GM18519 (cell line): ENCODE data around the gene TRIP13.

Experiments used
- ATAC-seq: cut with Tn5 transposase; IDR thresholded peaks from one replicate; pipeline ENCODE4 v1.9.1; 2021; ENCODE audit warnings: mild to moderate bottlenecking, moderate library complexity; ENCODE audit not compliant: unreplicated experiment, low FRiP score

The TRIP13 gene

DNA sequence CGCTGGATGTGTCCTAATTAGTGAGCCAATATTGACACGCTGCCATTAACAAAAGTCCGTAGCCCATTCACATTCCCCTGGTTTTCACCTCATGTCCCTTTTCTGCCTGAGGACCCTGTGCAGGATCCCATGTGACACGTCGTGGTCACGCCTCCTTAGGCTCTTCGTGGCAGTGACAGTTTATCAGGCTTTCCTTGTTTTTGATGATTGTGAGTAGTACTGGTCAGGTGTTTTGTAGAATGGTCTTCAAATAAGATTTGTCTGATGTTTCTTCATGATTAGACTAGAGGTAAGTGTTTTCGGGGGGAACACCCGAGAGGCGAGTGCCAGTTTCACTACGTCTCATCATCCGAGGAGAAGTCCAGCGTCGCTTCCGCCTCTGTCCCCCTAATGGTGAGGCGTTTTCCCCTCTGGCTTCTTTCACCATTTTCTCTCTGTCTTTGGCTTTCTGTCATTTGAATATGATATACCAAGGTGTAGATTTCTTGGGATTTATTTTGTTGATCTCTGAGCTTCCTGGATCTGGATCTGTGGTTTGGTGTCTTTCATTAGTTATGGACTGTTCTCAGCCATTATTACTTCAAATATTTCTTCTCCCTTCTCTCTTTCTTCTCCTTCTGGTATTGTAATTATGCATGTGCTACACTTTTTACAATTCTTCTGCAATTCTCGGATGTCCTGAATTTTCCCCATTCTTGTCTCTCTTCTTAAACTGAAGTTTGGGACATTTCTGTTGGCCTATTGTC is 57.3 kb downstream of the TRIP13 start:
- no peak for ATAC-seq

DNA sequence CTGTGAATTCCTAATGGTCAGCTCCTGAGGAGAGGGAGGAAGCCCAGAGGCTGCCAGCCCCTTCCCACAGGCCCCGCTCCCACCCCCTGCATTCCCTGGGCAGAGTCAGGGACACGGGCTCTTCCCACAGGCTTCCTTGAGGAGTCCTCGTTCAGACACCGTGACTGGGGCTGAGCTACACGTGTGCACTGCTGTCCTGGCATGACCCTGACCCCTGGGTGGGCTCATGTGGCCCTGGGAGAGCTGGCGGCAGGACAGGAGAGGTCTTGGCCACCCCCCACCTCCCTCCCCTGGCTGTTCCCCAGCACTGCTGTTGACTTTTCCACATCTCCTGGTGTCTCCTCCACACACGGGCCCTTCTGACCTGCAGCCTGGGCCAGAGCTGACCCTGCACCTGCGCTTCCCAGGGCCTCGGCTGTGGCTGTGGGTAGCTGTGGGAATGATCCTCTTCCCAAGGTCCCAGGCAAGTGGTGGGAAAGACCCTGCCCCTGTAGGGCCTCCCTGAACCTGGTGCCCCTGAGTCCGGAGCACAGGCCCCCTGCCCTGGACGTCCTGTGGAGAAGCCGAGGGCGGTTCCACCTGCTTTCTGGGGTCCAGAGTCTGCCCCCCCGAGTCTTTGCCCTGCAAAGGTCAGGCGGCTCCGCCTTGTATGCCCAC is 59.4 kb downstream of the TRIP13 start:
- no peak for ATAC-seq

DNA sequence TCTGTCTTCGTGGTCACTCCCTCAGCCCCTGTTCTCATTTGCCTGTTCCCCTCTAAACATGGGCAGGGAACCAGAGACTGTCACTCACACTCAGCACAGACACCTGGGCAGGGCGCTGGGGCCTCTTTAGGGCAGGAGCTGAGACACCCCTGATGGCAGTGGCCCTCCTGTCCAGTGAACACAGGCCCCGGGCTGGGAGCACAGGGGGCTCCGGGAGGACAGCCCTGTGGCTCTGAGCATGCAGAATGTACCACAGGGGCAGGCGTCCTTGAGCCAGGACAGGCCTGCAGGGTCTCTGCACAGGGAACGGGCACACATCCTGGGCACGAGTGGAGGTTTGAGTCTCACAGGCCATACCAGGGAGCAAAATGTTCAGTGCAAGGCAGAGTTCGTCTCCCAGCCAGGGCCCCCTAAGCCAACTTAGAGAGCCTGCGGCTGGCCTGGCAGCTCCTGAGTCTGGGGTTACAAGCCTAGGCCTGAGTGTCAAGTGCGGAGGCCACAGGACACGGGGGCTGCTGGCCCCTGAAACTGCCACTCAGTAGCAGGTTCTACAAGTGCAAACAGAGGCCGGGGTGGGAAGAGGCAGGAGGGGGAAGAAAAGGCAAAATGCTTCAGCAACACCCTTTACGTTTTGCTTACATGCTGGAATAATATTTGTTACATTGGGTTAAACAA is 60.0 kb downstream of the TRIP13 start:
- ATAC-seq = no peak

DNA sequence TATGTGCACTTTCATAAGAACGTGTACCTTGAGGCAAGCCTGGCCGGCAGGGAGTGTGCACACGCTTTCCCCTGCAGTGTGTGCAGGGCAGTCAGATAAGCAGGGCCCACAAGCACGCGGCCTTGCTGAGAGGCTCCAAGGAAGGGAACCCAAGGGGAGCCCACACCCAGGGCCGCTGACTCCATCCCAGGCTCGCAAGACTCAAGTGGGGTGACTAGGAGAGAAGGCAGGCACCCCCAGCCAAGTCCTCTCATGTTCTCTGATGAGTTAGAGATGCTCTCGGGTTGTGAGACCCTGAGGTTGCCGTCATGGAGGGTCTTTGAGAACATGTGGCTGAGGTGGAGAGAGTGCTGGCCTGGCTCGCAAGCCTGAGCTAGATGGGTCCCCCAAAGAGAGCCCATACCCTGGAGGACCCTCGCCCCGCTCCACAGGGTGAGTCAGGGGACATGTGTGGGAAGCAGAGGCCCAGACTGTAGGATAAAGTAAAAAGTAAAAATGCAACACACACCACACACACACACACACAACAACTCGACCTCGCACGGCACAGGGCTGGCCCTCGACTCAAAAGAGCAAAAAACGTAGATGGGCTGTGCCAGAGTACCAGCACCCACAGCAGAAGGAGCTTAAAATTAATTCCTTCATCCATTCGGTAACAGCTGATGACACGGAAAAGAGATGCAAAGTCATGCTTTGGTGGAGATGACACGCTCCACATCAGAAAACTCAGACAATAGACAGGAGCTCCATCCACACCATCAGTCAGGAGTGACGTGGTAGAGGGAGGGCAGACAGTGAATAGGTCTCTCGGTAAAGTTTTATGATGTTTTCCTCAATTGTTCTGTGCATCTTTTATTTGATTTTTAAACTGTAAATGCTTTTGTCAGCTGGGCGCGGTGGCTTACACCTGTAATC is 61.1 kb downstream of the TRIP13 start:
- ATAC-seq = no peak

DNA sequence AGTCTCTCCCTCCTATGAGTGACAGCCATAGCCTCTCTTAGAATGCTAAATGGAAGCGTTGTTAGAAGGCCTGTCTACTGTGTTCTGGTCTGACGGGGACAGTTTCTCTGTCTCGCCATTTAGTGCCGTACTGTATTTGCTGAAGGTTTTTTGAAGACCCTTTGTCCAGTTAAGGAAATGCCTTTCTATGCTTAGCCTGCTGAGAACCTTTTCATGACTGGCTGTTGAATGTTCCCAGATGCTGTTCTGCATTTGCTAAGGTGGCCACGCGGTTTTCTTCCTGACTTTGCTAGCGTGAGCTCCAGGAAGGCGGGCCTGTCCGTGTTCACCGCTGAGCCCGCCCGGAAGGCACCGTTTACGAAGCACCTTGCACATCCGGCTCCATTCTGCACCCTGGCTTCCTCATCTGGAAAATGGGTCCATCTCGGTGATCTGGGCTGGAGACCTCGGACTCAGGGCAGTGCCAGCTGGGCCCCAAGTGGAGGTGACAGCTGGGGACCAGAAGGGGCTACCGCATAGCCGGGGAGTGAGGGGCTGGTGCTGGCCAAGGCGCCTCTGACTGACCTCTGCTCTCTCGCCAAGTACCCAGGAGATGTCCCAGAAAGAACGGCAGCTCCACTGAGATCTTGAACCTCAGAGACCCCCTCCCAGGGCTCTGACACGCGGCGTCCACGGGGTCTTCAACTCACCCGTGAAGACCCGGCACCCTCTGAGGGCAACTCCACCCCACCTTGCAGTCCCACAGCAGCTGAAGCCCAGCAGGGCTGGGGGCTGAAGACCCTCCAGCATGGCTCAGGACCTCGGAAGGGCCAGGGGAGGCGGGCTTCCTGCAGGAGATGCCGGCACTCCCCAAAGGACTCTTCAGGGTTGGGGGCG is 63.4 kb downstream of the TRIP13 start:
- ATAC-seq = no peak

DNA sequence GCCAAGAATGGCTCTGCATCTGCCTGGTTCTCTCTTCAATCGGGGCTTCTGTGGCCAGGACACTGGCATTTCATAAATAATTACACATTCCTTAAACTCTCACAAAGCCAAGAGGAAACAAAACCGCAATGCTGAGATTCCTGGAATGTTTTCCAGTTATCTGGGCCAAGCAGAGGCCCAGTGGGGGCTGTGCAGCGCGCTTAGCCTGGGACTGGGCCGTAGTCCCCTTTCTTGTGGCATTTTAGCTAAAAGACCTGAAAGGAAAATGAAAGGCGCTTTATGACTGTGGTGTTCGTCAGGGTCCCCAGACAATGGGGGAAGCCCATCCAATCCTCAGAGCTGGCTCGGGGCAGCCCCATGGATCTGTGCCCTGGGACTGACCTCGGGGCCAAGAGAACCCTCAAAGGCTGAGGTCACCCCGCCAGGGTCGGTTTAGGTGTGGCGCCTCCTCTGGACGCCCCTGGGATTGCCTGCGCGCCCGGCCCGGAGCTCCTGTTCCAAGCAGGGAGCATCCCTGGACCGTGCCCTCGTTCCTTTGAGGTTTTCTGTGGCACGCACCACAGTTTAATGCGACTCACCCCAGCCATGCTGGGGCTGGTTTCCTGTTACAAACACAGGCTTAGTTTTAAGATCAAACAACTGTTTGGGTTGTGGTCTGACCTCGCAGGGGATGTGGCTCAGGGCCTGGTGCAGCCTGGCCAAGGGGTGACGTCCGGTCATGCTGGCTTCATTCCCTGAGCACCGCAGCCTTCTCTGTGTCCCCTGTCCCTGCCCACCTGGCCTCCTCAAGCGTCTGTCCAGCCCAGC is 64.5 kb downstream of the TRIP13 start:
- no peak for ATAC-seq

DNA sequence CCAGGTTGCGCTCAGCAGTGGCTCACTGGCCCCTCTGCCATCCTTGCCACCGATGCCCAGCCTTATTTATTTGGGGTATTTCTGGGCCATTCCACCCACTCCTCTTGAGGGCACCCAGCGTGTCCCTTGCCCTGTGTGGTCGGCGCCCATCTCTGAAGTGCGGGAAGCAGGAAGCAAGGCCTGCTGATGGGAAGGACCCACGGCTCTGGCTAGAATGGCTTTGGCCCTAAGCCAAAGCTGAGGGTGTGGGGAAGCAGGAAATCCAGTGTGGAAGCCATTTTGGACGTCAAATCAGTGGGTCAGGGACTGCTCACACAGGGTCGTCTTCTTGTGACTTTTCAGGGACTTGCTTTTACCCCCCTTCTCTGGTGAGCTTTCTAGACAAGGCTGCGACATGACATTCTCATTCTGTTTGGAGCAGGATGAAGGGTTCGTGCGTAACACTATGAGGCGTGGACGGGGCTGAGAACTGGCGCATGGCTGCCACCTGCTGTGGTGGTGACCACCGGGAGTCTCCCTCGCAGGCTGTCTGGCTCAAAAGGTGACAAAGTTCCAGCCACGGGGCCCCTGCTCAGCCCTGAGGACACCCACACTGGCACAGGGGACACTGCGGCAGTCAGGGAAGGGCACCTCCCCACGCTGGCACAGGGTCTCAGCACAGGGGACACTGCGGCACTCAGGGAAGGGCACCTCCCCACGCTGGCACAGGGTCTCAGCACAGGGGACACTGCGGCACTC is 65.2 kb downstream of the TRIP13 start:
- ATAC-seq = no peak

DNA sequence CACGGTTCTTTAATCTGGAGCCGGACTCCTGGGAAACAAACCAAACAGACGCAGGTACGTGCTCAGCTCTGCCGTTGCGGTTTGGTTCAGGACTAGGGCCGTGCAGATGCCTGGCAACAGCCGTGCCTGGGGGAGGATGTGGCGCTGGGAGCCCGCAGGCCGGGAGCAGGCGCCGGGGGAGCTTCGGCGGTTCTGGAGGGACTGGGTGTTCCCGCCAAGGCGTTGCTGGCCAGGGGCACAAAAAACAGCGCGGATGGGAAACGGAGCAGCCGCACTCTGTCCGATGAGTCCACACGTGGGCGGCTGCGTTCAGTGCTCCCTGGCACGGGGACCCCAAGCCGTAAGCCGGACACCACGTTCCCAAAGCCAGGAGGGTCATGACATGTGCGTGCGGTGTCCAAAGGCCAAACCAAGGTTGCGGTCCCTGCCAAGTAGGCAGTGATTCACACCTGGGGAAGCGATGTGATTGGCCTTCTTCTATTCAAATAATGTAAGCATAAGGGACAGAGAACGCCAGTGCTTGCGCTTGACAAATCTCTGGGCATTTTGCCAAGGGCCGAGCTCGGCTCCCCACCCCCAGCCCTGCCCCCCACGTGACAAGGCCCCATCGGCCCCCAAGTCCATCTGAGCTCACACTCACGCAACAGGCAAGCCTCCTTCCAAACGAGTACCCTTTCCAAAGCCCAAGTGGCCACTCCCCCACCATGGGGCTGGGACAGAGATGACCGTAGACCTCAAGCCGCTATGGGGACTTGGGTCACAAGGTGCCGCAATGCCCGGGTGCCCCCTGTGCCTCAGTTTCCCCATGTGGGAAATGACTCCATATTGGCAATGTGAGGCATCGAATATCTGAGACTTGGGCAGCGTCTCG is 66.3 kb downstream of the TRIP13 start:
- no peak for ATAC-seq

DNA sequence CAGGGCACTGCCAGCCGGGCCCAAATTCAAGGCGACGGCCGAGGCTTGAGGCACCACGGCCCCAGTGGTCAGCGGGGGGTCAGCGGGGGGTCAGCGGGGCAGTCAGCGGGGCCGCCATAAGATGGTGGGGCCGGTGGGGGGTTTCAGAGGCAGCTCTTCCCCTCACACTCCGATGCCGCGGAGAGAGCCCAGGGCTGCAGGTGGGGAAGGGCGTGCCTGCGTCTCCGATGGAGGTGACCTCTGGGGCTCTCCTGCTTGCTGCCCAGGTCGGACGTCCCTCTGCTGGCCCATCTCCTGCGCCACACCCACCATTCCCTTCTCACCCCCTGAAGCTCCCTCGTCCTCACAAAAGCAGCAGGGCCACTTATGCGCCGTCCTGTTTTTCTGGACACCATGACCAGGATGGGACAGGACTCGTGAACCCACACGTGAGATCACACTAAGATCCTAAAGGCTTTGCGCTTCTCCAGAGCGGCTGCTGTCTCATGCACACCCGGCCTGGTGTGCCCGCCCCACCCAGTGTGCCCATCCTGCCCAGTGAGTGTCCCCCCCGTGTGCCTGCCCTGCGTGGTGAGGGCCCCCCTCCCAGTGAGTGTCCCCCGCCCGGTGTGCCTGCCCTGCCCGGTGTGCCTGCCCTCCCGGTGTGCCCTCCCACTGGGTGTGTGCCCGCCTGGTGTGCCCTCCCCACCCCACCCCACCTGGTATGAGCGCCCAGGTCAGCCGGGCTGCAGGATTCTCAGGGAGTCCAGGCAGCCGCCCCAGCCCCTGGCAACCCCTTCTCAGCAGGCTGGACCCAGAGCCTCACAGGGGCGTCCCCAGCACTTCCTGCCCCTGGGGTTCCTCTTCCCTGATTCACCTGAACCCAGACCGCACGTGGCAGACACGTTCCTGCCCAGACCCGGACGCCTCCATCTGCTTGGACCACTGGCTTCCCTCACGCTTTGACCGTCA is 67.2 kb downstream of the TRIP13 start:
- ATAC-seq = no peak

DNA sequence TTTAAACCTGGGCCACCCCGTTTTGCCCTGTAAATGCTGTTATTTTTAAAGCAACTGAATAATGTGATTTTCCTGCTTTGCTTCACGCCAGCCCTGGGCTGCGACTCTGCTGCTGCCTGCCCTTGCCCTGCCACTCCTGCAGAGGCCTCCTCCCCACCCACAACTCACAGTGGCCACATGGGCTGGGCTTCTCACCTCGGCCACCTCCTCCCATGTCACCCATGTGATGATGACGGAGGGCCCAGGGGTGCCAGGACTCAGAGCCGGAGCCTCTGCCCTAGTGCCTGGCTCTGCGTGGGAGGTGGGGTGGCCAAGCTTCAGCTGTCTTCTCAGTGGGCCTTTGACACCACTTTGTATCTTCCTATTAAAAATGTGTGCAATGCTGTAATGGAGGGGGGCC is 67.9 kb downstream of the TRIP13 start:
- ATAC-seq = no peak

DNA sequence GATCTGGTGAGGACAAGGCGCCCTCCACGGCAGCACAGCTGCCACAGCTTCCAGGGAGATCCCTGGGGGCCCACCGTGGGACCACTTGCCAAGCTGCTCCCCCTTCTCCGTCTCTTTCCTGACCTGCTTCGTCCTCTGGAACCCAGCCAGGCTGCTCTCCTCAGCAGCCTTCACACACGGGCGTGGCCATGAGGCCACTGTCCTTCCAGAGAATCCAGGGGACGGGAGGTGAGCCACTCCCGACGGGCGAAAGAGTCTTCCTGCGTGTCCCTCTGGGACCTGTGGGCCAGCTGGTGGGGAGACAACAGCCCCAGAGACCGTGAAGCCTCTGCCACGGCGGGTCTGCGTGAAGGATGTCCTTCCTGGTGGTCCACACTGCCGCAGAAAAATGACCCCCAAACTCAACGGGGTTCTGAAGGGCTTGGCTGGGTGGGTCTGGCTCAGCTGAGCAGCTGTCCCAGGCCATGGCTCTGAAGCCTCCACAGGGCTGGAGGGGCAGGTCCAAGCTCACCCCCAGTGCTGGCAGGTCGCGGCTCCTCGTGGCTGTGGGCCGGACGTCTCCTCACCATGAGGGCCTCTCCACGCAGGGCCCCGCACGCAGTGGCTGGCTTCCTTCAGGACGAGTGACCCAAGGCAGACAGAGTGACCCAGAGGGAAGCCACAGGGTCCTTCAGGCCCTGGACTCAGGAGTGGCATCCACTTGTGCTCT is 68.5 kb downstream of the TRIP13 start:
- no peak for ATAC-seq

DNA sequence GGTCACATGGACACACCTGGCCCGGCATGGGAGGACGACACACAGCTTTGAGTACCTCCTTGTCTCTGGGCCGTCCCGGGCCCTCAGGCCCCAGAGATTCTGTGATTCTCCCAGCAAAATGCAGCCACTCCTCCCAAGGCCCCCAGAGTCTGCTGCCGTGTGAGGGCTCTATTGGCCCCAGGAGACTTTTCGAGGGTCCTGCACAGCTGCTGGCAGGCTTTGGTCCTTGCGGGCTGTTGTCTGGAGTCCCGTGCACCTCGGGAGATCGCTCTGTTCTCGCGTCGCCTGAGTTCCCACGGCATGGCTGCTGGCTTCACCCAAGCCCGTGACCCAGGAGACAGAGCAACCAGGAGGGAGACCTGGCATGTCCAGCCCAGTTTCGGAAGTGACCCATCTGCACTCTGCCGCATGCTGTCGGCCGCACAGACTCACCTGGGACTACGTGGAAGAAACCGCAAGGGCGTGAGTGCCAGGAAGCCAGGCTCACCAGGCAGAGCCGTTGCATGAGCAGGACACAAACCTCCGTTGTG is 69.1 kb downstream of the TRIP13 start:
- no peak for ATAC-seq

DNA sequence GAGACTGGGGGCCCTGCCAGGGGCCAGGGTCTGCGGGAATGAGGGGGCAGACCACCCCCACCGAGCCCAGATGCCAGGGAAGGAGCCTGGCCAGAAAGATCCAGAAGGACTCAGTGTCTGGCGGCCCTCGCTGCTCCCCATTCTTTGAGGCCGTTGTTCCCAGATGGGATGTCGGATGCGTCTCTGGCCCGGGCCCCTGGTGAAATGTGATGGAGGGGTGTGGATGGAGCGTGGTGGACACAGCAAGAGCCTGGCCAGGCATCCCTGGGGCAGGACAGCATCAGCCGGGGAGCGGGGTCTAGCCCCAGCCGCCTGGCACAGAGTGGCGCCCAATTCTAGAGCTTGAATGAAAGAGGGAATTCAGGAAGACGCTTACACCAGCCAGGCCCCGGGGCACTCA is 69.7 kb downstream of the TRIP13 start:
- ATAC-seq = no peak

DNA sequence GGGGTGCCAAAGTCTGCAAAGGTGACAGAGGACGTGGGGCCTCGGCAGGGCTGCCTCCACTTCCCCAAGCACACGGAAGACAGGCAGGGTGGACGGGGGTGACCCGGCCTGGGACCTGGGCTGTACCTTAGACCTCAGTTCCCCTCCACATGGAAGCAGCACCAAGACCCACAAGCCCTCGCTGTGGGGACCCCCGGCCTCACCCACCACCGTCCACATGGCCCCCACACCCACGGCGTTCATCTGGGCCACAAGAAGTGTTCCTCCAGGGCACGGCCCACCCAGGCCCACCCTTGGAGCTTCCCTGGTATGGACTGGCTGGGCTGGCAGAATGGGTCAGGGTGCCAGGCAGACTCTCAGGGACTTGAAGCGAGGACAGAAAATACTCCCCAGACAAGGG is 70.1 kb downstream of the TRIP13 start:
- ATAC-seq = no peak

DNA sequence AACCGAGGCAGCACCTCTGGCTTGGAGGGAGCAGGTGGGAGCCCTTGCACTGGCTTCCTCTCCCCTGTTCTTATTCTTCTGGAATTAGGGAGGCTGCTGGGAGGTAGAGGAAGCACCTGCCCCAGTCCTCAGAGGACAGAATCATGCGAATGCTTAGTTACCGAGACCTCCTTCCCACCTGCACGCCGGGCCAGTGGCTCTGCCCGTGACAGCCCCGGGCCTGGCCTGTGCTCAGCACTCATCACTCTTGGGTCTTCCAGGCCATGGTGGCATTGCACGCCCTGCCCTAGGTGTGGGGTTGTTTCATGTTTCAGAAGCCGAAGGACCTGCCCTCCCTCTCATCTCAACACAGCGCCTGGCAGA is 70.6 kb downstream of the TRIP13 start:
- ATAC-seq = no peak
